ENCODE measurements around the gene BTRC. TPM values are rescaled to one million over a fixed set of nuclear protein-coding genes. Genes with fewer than 3 reads are reported as not detected.

The BTRC gene
- total and polyA plus RNA-seq, 10 of the 15 experiments (the other 5 are each of a cell fraction or from before 2014, with no cell fraction given), result 2.2 to 18.6 (median 8.6) TPM

GRCh38 chr10:101507828-101508227 is 153.9 kb downstream of the BTRC start:
- Histone ChIP-seq H4K20me1 (ENCODE audit: control insufficient read depth, insufficient read depth) (no peaks in the 10 kb centered on the region), H3K9ac (ENCODE audit: control insufficient read depth, insufficient read depth, low read length) (no peak overlapping the region), H3K9me3 (replicated peaks; ENCODE audit: control insufficient read depth, insufficient read depth, low read length) (no peaks in the 10 kb centered on the region), H3K4me2 (ENCODE audit: control insufficient read depth, insufficient read depth) (no peak overlapping the region), H2AFZ (ENCODE audit: control insufficient read depth, low read depth, low read length) (no peak overlapping the region), H3K27ac (ENCODE audit: control insufficient read depth, insufficient read depth) (no peak overlapping the region), H3K4me3 (no peak overlapping the region), H3K27me3 (replicated peaks in 1 of 2; ENCODE audit: control insufficient read depth in 2 of 2, insufficient read depth in 2 of 2, low read length in 1 of 2) (no peaks in the 10 kb centered on the region), H3K36me3 (ENCODE audit: control insufficient read depth in 2 of 2, insufficient read depth in 2 of 2, low read length in 1 of 2) (no peaks in the 10 kb centered on the region), H3K79me2 (ENCODE audit: control insufficient read depth, insufficient read depth, low read length) (no peaks in the 10 kb centered on the region), H3K4me1 (ENCODE audit: control insufficient read depth, insufficient read depth, low read length) (no peaks in the 10 kb centered on the region)
- CTCF ChIA-PET, result interaction anchor here (1.1 to 2.0 kb wide), 2 partner anchors 12 to 14 kb away, joined by 3 to 5 read pairs; no protein-coding TSS in a partner anchor
- SMC1A ChIA-PET (ENCODE audit: uncharacterized antibody, unreplicated experiment), result no interaction called here
- TF ChIP-seq STAT1 (conservative IDR thresholded peaks at IDR 0.05) (no peak), PBX3 (IDR thresholded peaks at IDR 0.05; ENCODE audit: insufficient replicate concordance, low read depth, low read length) (no peak), RBBP5 (conservative IDR thresholded peaks at IDR 0.05) (no peak), ASH2L (IDR thresholded peaks at IDR 0.05; ENCODE audit: borderline replicate concordance, low read depth) (no peak), SREBF2 (IDR thresholded peaks at IDR 0.05; ENCODE audit: low read length) (no peak), SREBF1 (IDR thresholded peaks at IDR 0.05; ENCODE audit: low read length) (no peak)
- FAIRE-seq (no peak), DNase-seq (ENCODE audit: low read depth, low spot score) (no peak), ATAC-seq (no peak)
- intact Hi-C loops (cut with micrococcal nuclease; ENCODE audit: unreplicated experiment) (no loop called here), in situ Hi-C loops (cut with MboI) (no loop called here)
- no TSS peak for BruUV-seq (replicated peaks)
- POLR2A ChIA-PET, result interaction anchor here (1.0 kb wide), 1 partner anchor 9 kb away, joined by 4 read pairs; no protein-coding TSS in a partner anchor
- RAD21 ChIA-PET (ENCODE audit: unreplicated experiment), result interaction anchor here (0.6 kb wide), 1 partner anchor 499 kb away, joined by 3 read pairs; no protein-coding TSS in a partner anchor

- Histone ChIP-seq H3K9me3 (replicated peaks; ENCODE audit: control insufficient read depth, insufficient read depth, low read length) (no peaks in the 10 kb centered on the region), H3K27ac (ENCODE audit: control insufficient read depth, insufficient read depth) (no peak overlapping the region), H3K27me3 (replicated peaks in 1 of 2; ENCODE audit: control insufficient read depth in 2 of 2, insufficient read depth in 2 of 2, low read length in 1 of 2) (no peaks in the 10 kb centered on the region), H2AFZ (ENCODE audit: control insufficient read depth, low read depth, low read length) (no peak overlapping the region), H3K36me3 (ENCODE audit: control insufficient read depth in 2 of 2, insufficient read depth in 2 of 2, low read length in 1 of 2) (no peaks in the 10 kb centered on the region), H3K4me2 (ENCODE audit: control insufficient read depth, insufficient read depth) (no peak overlapping the region), H3K9ac (ENCODE audit: control insufficient read depth, insufficient read depth, low read length) (no peak overlapping the region), H4K20me1 (ENCODE audit: control insufficient read depth, insufficient read depth) (no peaks in the 10 kb centered on the region), H3K79me2 (ENCODE audit: control insufficient read depth, insufficient read depth, low read length) (no peaks in the 10 kb centered on the region), H3K4me3 (no peak overlapping the region), H3K4me1 (ENCODE audit: control insufficient read depth, insufficient read depth, low read length) (no peaks in the 10 kb centered on the region)
- in situ Hi-C loops (cut with MboI) (no loop called here), intact Hi-C loops (cut with micrococcal nuclease; ENCODE audit: unreplicated experiment) (no loop called here)
- BruUV-seq (replicated peaks), result no TSS peak
- no peak for DNase-seq (ENCODE audit: low read depth, low spot score)
- POLR2A ChIA-PET, result no interaction called here
- SMC1A ChIA-PET (ENCODE audit: uncharacterized antibody, unreplicated experiment), result no interaction called here
- FAIRE-seq, result no peak
- RAD21 ChIA-PET (ENCODE audit: unreplicated experiment), result no interaction called here
- CTCF ChIA-PET, result no interaction called here
- ATAC-seq, result no peak
- TF ChIP-seq MEF2B (IDR thresholded peaks at IDR 0.05; ENCODE audit: partially characterized antibody, poor library complexity, severe bottlenecking), result no peak
- no peak for TF ChIP-seq NFIC (IDR thresholded peaks at IDR 0.05; ENCODE audit: low read depth, low read length)
- TF ChIP-seq ZNF384 (IDR thresholded peaks at IDR 0.05; ENCODE audit: borderline replicate concordance, low read depth, low read length), result no peak
- no peak for TF ChIP-seq ASH2L (IDR thresholded peaks at IDR 0.05; ENCODE audit: borderline replicate concordance, low read depth)
- TF ChIP-seq RELB (IDR thresholded peaks at IDR 0.05; ENCODE audit: low read depth), result no peak
- no peak for TF ChIP-seq SP1 (IDR thresholded peaks at IDR 0.05; ENCODE audit: low read depth, low read length)
- TF ChIP-seq SREBF1 (IDR thresholded peaks at IDR 0.05; ENCODE audit: low read length), result no peak
- TF ChIP-seq PML (IDR thresholded peaks at IDR 0.05; ENCODE audit: low read length), result no peak
- no peak for TF ChIP-seq POLR2A (IDR thresholded peaks at IDR 0.05; ENCODE audit: low read depth, low read length)
- TF ChIP-seq TCF3 (IDR thresholded peaks at IDR 0.05; ENCODE audit: borderline replicate concordance, insufficient read depth, low read depth, low read length), result no peak
- no peak for TF ChIP-seq E2F8 (IDR thresholded peaks at IDR 0.05; ENCODE audit: low read depth, partially characterized antibody)
Measured at GRCh38 chr10:101511938-101512337, 158.0 kb downstream of the BTRC start.

All from GM12878 (cell line).